NCI-H128 (cell line): ENCODE results near the gene TNFRSF19.
"Not testable (repeated sequence)": the region's sequence is repeated elsewhere in the genome, so short reads cannot be mapped to it uniquely, and the experiment has no call there.

Experiments used
- DNase-seq: peaks from one replicate; lab custom pipeline; 2025; ENCODE audit not compliant: unreplicated experiment; lab: John Stamatoyannopoulos, UW

Gene TNFRSF19

GRCh38 chr13:23567906-23568460 is 2.2 kb upstream of the TNFRSF19 start:
- no peak for DNase-seq

- no peak for DNase-seq
Measured at GRCh38 chr13:23570921-23571315, 706 bp downstream of the TNFRSF19 start.

- DNase-seq: no peak
Measured at GRCh38 chr13:23571431-23571830, 1.2 kb downstream of the TNFRSF19 start.

GRCh38 chr13:23572836-23573235 is 2.6 kb downstream of the TNFRSF19 start:
- no peak for DNase-seq

GRCh38 chr13:23574421-23575145 is 4.4 kb downstream of the TNFRSF19 start:
- no peak for DNase-seq

- DNase-seq: no peak
Measured at GRCh38 chr13:23575632-23576031, 5.4 kb downstream of the TNFRSF19 start.

GRCh38 chr13:23578411-23579071 is 8.3 kb downstream of the TNFRSF19 start:
- DNase-seq: no peak

- DNase-seq: peak; percentile 65
Measured at GRCh38 chr13:23579072-23579895, 9.1 kb downstream of the TNFRSF19 start.

- DNase-seq: no peak
Measured at GRCh38 chr13:23579896-23580683, 9.9 kb downstream of the TNFRSF19 start.

GRCh38 chr13:23580684-23581060 is 10.5 kb downstream of the TNFRSF19 start:
- DNase-seq: no peak

GRCh38 chr13:23583491-23583890 is 13.3 kb downstream of the TNFRSF19 start:
- no peak for DNase-seq

- DNase-seq: no peak
Measured at GRCh38 chr13:23584275-23584674, 14.1 kb downstream of the TNFRSF19 start.

- DNase-seq: no peak
Measured at GRCh38 chr13:23586336-23586735, 16.1 kb downstream of the TNFRSF19 start.

- no peak for DNase-seq
Measured at GRCh38 chr13:23588666-23589065, 18.5 kb downstream of the TNFRSF19 start.

- no peak for DNase-seq
Measured at GRCh38 chr13:23592596-23592995, 22.4 kb downstream of the TNFRSF19 start.

- no peak for DNase-seq
Measured at GRCh38 chr13:23593148-23593547, 22.9 kb downstream of the TNFRSF19 start.

GRCh38 chr13:23594290-23594689 is 24.1 kb downstream of the TNFRSF19 start:
- not testable (repeated sequence) for DNase-seq

- DNase-seq: no peak
Measured at GRCh38 chr13:23598369-23598768, 28.2 kb downstream of the TNFRSF19 start.

- no peak for DNase-seq
Measured at GRCh38 chr13:23599083-23599925, 29.1 kb downstream of the TNFRSF19 start.

- no peak for DNase-seq
Measured at GRCh38 chr13:23600100-23600499, 29.9 kb downstream of the TNFRSF19 start.
